ENCODE results near the gene F7.
"Not testable (repeated sequence)": the region's sequence is repeated elsewhere in the genome, so short reads cannot be mapped to it uniquely, and the experiment has no call there.

F7 gene

GRCh38 chr13:113153810-113154748, 48.5 kb downstream of the F7 start:
- DNase-seq (ENCODE audit: low read depth), result peak; percentile 33

- no peak for DNase-seq (ENCODE audit: low read depth)
These were observed 49.6 kb downstream of the F7 start for GRCh38 chr13:113155201-113155600.

GRCh38 chr13:113155982-113156655, 50.5 kb downstream of the F7 start:
- DNase-seq (ENCODE audit: low read depth), result no peak

- no peak for DNase-seq (ENCODE audit: low read depth)
These were observed 51.8 kb downstream of the F7 start for GRCh38 chr13:113157206-113157928.

GRCh38 chr13:113157929-113158747, 52.5 kb downstream of the F7 start, which contains the start of gene PROZ:
Gene PROZ (plus strand): TSS chr13:113158648. CDS start chr13:113158661, 13 bp downstream.
- no peak for DNase-seq (ENCODE audit: low read depth)

- no peak for DNase-seq (ENCODE audit: low read depth)
These were observed 53.4 kb downstream of the F7 start for GRCh38 chr13:113158946-113159345.

- DNase-seq (ENCODE audit: low read depth), result no peak
These were observed 54.1 kb downstream of the F7 start for GRCh38 chr13:113159701-113160100.

GRCh38 chr13:113160983-113161382, 55.4 kb downstream of the F7 start:
- no peak for DNase-seq (ENCODE audit: low read depth)

GRCh38 chr13:113161433-113161832, 55.8 kb downstream of the F7 start:
- DNase-seq (ENCODE audit: low read depth), result no peak

- not testable (repeated sequence) for DNase-seq (ENCODE audit: low read depth)
These were observed 56.4 kb downstream of the F7 start for GRCh38 chr13:113161975-113162374.

GRCh38 chr13:113162783-113163685, 57.4 kb downstream of the F7 start:
- DNase-seq (ENCODE audit: low read depth), result no peak

- DNase-seq (ENCODE audit: low read depth), result no peak
These were observed 58.9 kb downstream of the F7 start for GRCh38 chr13:113164492-113164891.

GRCh38 chr13:113166266-113166665, 60.7 kb downstream of the F7 start:
- DNase-seq (ENCODE audit: low read depth), result no peak

- no peak for DNase-seq (ENCODE audit: low read depth)
These were observed 61.1 kb downstream of the F7 start for GRCh38 chr13:113166681-113167080.

GRCh38 chr13:113167155-113167554, 61.6 kb downstream of the F7 start:
- DNase-seq (ENCODE audit: low read depth), result no peak

GRCh38 chr13:113167575-113167974, 62.0 kb downstream of the F7 start:
- DNase-seq (ENCODE audit: low read depth), result no peak

GRCh38 chr13:113168211-113168610, 62.6 kb downstream of the F7 start:
- no peak for DNase-seq (ENCODE audit: low read depth)

- no peak for DNase-seq (ENCODE audit: low read depth)
These were observed 64.0 kb downstream of the F7 start for GRCh38 chr13:113169277-113170272.

All from fibroblast of the conjunctiva (primary cell).